ENCODE measurements around the gene TBC1D14.

DNA sequence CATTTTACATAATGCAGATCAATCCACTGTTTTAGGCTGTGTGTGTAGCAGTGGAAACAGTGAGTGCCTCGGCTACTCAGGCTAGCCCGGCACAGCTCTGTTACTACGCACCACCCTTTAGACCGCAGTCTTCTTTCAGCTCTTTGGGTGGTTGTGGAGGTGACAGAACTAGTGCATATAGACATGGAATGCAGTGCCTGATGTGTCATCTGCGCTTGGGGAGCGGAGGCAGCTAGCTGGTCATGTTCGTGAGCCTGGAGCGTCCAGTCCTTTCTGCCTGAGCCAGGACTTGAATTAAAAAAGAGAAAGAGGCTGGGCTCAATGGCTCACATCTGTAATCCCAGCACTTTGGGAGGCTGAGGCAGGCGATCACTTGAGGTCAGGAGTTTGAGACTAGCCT is 4.8 kb downstream of the TBC1D14 start:
- TF ChIP-seq POLR2A (IDR thresholded peaks at IDR 0.05): no peak
- TF ChIP-seq, protein P1, sequence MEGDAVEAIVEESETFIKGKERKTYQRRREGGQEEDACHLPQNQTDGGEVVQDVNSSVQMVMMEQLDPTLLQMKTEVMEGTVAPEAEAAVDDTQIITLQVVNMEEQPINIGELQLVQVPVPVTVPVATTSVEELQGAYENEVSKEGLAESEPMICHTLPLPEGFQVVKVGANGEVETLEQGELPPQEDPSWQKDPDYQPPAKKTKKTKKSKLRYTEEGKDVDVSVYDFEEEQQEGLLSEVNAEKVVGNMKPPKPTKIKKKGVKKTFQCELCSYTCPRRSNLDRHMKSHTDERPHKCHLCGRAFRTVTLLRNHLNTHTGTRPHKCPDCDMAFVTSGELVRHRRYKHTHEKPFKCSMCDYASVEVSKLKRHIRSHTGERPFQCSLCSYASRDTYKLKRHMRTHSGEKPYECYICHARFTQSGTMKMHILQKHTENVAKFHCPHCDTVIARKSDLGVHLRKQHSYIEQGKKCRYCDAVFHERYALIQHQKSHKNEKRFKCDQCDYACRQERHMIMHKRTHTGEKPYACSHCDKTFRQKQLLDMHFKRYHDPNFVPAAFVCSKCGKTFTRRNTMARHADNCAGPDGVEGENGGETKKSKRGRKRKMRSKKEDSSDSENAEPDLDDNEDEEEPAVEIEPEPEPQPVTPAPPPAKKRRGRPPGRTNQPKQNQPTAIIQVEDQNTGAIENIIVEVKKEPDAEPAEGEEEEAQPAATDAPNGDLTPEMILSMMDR (IDR thresholded peaks at IDR 0.05): no peak

Data from sigmoid colon (tissue), 3 donors.